Jurkat, Clone E6-1 (cell line): ENCODE results near the gene TJP3.

ENCODE experiments used
- DNase-seq: peaks from one replicate; pipeline ENCODE4 v3.0.0-alpha.2; 2011; ENCODE audit warnings: low read depth, low spot score
- H3K4me3 ChIP-seq: 2 replicates; pipeline ENCODE4 v1.5.1; 2011; ENCODE audit warnings: mild to moderate bottlenecking, low read length, control low read depth, moderate library complexity

The TJP3 gene

GRCh38 chr19:3774621-3775373 is 66.6 kb downstream of the TJP3 start:
- no peak for DNase-seq

GRCh38 chr19:3775374-3775711 is 67.2 kb downstream of the TJP3 start:
- no peak for DNase-seq
- no peak overlapping the region for H3K4me3 ChIP-seq

More at GRCh38 chr19:3774621-3775373, 66.6 kb downstream of the TJP3 start:
- H3K4me3 ChIP-seq: no peak overlapping the region

GRCh38 chr19:3775831-3776230 is 67.6 kb downstream of the TJP3 start:
- no peak overlapping the region for H3K4me3 ChIP-seq
- DNase-seq: no peak

- no peak for DNase-seq
- H3K4me3 ChIP-seq: no peak overlapping the region
Observed at GRCh38 chr19:3776479-3777040, 68.4 kb downstream of the TJP3 start.

- H3K4me3 ChIP-seq: no peak overlapping the region
- no peak for DNase-seq
Observed at GRCh38 chr19:3778104-3778867, 70.1 kb downstream of the TJP3 start.

- DNase-seq: no peak
Observed at GRCh38 chr19:3778899-3779723, 70.9 kb downstream of the TJP3 start.

GRCh38 chr19:3780786-3781304 is 72.7 kb downstream of the TJP3 start:
- no peak overlapping the region for H3K4me3 ChIP-seq
- DNase-seq: no peak

More at GRCh38 chr19:3778899-3779723, 70.9 kb downstream of the TJP3 start:
- no peak overlapping the region for H3K4me3 ChIP-seq

GRCh38 chr19:3781603-3782002 is 73.4 kb downstream of the TJP3 start:
- H3K4me3 ChIP-seq: no peak overlapping the region
- no peak for DNase-seq

- DNase-seq: no peak
- no peak overlapping the region for H3K4me3 ChIP-seq
Observed at GRCh38 chr19:3782330-3782729, 74.1 kb downstream of the TJP3 start.

- DNase-seq: no peak
Observed at GRCh38 chr19:3782903-3783302, 74.7 kb downstream of the TJP3 start.

GRCh38 chr19:3783660-3784584 is 75.7 kb downstream of the TJP3 start:
- no peak overlapping the region for H3K4me3 ChIP-seq
- no peak for DNase-seq

More at GRCh38 chr19:3782903-3783302, 74.7 kb downstream of the TJP3 start:
- no peak overlapping the region for H3K4me3 ChIP-seq

- DNase-seq: no peak
- H3K4me3 ChIP-seq: no peak overlapping the region
Observed at GRCh38 chr19:3784607-3785450, 76.6 kb downstream of the TJP3 start.

GRCh38 chr19:3785451-3785937 is 77.3 kb downstream of the TJP3 start:
- no peak for DNase-seq
- no peak overlapping the region for H3K4me3 ChIP-seq

- DNase-seq: no peak
- no peak within 1 kb of the TSS for H3K4me3 ChIP-seq
Observed at GRCh38 chr19:3785938-3786824, 78.0 kb downstream of the TJP3 start, which contains the start of gene MATK. Gene MATK (minus strand): TSS chr19:3786381. CDS start chr19:3785135, 1,246 bp downstream.

GRCh38 chr19:3788996-3789778 is 81.0 kb downstream of the TJP3 start:
- no peak overlapping the region for H3K4me3 ChIP-seq
- DNase-seq: no peak
